Measurements from ENCODE around the gene AQP7. TPM values are rescaled to one million over a fixed set of nuclear protein-coding genes. Genes with fewer than 3 reads are reported as not detected.

The AQP7 gene
- total RNA-seq, 1 experiment from 2014 or later: not detected

- Histone ChIP-seq H3K79me2 (ENCODE audit: low read length) (no peaks in the 10 kb centered on the region), H3K4me1 (ENCODE audit: low read length) (peaks cover 5% of the 10 kb centered on the region), H3K9me3 (ENCODE audit: low read length) (no peaks in the 10 kb centered on the region), H3K36me3 (ENCODE audit: insufficient read depth, low read length) (no peaks in the 10 kb centered on the region), H3K9ac (ENCODE audit: low read length) (no peak overlapping the region), H3K27me3 (ENCODE audit: low read length) (no peaks in the 10 kb centered on the region), H2AFZ (ENCODE audit: low read length) (no peak overlapping the region), H4K20me1 (ENCODE audit: insufficient read depth, low read depth, low read length) (no peaks in the 10 kb centered on the region), H3K4me3 (ENCODE audit: low read length) (no peak overlapping the region), H3K27ac (ENCODE audit: low read length) (no peak overlapping the region), H3K9me2 (replicated peaks; ENCODE audit: insufficient read depth, low read length) (no peaks in the 10 kb centered on the region), H3K4me2 (ENCODE audit: low read depth, low read length, poor library complexity, severe bottlenecking) (no peak overlapping the region)
- no peak for DNase-seq
Observed at GRCh38 chr9:33437205-33437604, 34.8 kb upstream of the AQP7 start.

- Histone ChIP-seq H3K4me1 (ENCODE audit: low read length) (peaks cover 5% of the 10 kb centered on the region), H3K9me3 (ENCODE audit: low read length) (no peaks in the 10 kb centered on the region), H3K36me3 (ENCODE audit: insufficient read depth, low read length) (no peaks in the 10 kb centered on the region), H2AFZ (ENCODE audit: low read length) (no peak overlapping the region), H3K27ac (ENCODE audit: low read length) (no peak overlapping the region), H3K9me2 (replicated peaks; ENCODE audit: insufficient read depth, low read length) (no peaks in the 10 kb centered on the region), H3K27me3 (ENCODE audit: low read length) (no peaks in the 10 kb centered on the region), H3K4me2 (ENCODE audit: low read depth, low read length, poor library complexity, severe bottlenecking) (no peak overlapping the region), H3K79me2 (ENCODE audit: low read length) (no peaks in the 10 kb centered on the region), H3K9ac (ENCODE audit: low read length) (no peak overlapping the region), H3K4me3 (ENCODE audit: low read length) (no peak overlapping the region), H4K20me1 (ENCODE audit: insufficient read depth, low read depth, low read length) (no peaks in the 10 kb centered on the region)
- no peak for DNase-seq
Observed at GRCh38 chr9:33436445-33436844, 34.1 kb upstream of the AQP7 start.

GRCh38 chr9:33435821-33436277 is 33.5 kb upstream of the AQP7 start:
- H3K27me3 ChIP-seq (ENCODE audit: low read length): no peaks in the 10 kb centered on the region
- no peaks in the 10 kb centered on the region for H4K20me1 ChIP-seq (ENCODE audit: insufficient read depth, low read depth, low read length)
- no peak overlapping the region for H2AFZ ChIP-seq (ENCODE audit: low read length)
- H3K9ac ChIP-seq (ENCODE audit: low read length): no peak overlapping the region
- no peak overlapping the region for H3K4me3 ChIP-seq (ENCODE audit: low read length)
- H3K4me2 ChIP-seq (ENCODE audit: low read depth, low read length, poor library complexity, severe bottlenecking): no peak overlapping the region
- H3K9me3 ChIP-seq (ENCODE audit: low read length): no peaks in the 10 kb centered on the region
- H3K27ac ChIP-seq (ENCODE audit: low read length): no peak overlapping the region
- H3K9me2 ChIP-seq (replicated peaks; ENCODE audit: insufficient read depth, low read length): no peaks in the 10 kb centered on the region
- peaks cover 5% of the 10 kb centered on the region for H3K4me1 ChIP-seq (ENCODE audit: low read length)
- no peaks in the 10 kb centered on the region for H3K79me2 ChIP-seq (ENCODE audit: low read length)
- no peaks in the 10 kb centered on the region for H3K36me3 ChIP-seq (ENCODE audit: insufficient read depth, low read length)
- no peak for DNase-seq

- peaks cover 5% of the 10 kb centered on the region for H3K4me1 ChIP-seq (ENCODE audit: low read length)
- no peaks in the 10 kb centered on the region for H3K9me2 ChIP-seq (replicated peaks; ENCODE audit: insufficient read depth, low read length)
- H3K9me3 ChIP-seq (ENCODE audit: low read length): no peaks in the 10 kb centered on the region
- H3K4me2 ChIP-seq (ENCODE audit: low read depth, low read length, poor library complexity, severe bottlenecking): no peak overlapping the region
- no peak overlapping the region for H2AFZ ChIP-seq (ENCODE audit: low read length)
- H4K20me1 ChIP-seq (ENCODE audit: insufficient read depth, low read depth, low read length): no peaks in the 10 kb centered on the region
- H3K79me2 ChIP-seq (ENCODE audit: low read length): no peaks in the 10 kb centered on the region
- H3K36me3 ChIP-seq (ENCODE audit: insufficient read depth, low read length): no peaks in the 10 kb centered on the region
- H3K4me3 ChIP-seq (ENCODE audit: low read length): no peak overlapping the region
- DNase-seq: no peak
- no peak overlapping the region for H3K27ac ChIP-seq (ENCODE audit: low read length)
- H3K27me3 ChIP-seq (ENCODE audit: low read length): no peaks in the 10 kb centered on the region
- H3K9ac ChIP-seq (ENCODE audit: low read length): no peak overlapping the region
Observed at GRCh38 chr9:33434317-33435105, 32.1 kb upstream of the AQP7 start.

- Histone ChIP-seq H3K4me2 (ENCODE audit: low read depth, low read length, poor library complexity, severe bottlenecking) (no peak overlapping the region), H3K27me3 (ENCODE audit: low read length) (no peaks in the 10 kb centered on the region), H3K79me2 (ENCODE audit: low read length) (no peaks in the 10 kb centered on the region), H3K4me1 (ENCODE audit: low read length) (peaks cover 5% of the 10 kb centered on the region), H3K9ac (ENCODE audit: low read length) (no peak overlapping the region), H3K27ac (ENCODE audit: low read length) (no peak overlapping the region), H3K4me3 (ENCODE audit: low read length) (no peak overlapping the region), H3K9me2 (replicated peaks; ENCODE audit: insufficient read depth, low read length) (no peaks in the 10 kb centered on the region), H3K36me3 (ENCODE audit: insufficient read depth, low read length) (no peaks in the 10 kb centered on the region), H2AFZ (ENCODE audit: low read length) (no peak overlapping the region), H3K9me3 (ENCODE audit: low read length) (no peaks in the 10 kb centered on the region), H4K20me1 (ENCODE audit: insufficient read depth, low read depth, low read length) (no peaks in the 10 kb centered on the region)
- DNase-seq: no peak
Observed at GRCh38 chr9:33433871-33434270, 31.5 kb upstream of the AQP7 start.

GRCh38 chr9:33431420-33431819 is 29.1 kb upstream of the AQP7 start:
- Histone ChIP-seq H3K79me2 (ENCODE audit: low read length) (no peaks in the 10 kb centered on the region), H3K4me1 (ENCODE audit: low read length) (no peaks in the 10 kb centered on the region), H3K36me3 (ENCODE audit: insufficient read depth, low read length) (no peaks in the 10 kb centered on the region), H3K9me2 (replicated peaks; ENCODE audit: insufficient read depth, low read length) (no peaks in the 10 kb centered on the region), H3K4me3 (ENCODE audit: low read length) (no peak overlapping the region), H3K27me3 (ENCODE audit: low read length) (no peaks in the 10 kb centered on the region), H2AFZ (ENCODE audit: low read length) (no peak overlapping the region), H3K9me3 (ENCODE audit: low read length) (no peaks in the 10 kb centered on the region), H3K4me2 (ENCODE audit: low read depth, low read length, poor library complexity, severe bottlenecking) (no peak overlapping the region), H3K27ac (ENCODE audit: low read length) (no peak overlapping the region), H4K20me1 (ENCODE audit: insufficient read depth, low read depth, low read length) (no peaks in the 10 kb centered on the region), H3K9ac (ENCODE audit: low read length) (no peak overlapping the region)
- no peak for DNase-seq

GRCh38 chr9:33430942-33431341 is 28.6 kb upstream of the AQP7 start:
- H3K79me2 ChIP-seq (ENCODE audit: low read length): no peaks in the 10 kb centered on the region
- no peak overlapping the region for H3K9ac ChIP-seq (ENCODE audit: low read length)
- H3K9me2 ChIP-seq (replicated peaks; ENCODE audit: insufficient read depth, low read length): no peaks in the 10 kb centered on the region
- no peaks in the 10 kb centered on the region for H4K20me1 ChIP-seq (ENCODE audit: insufficient read depth, low read depth, low read length)
- DNase-seq: no peak
- no peak overlapping the region for H2AFZ ChIP-seq (ENCODE audit: low read length)
- no peaks in the 10 kb centered on the region for H3K9me3 ChIP-seq (ENCODE audit: low read length)
- H3K27ac ChIP-seq (ENCODE audit: low read length): no peak overlapping the region
- H3K4me3 ChIP-seq (ENCODE audit: low read length): no peak overlapping the region
- H3K27me3 ChIP-seq (ENCODE audit: low read length): no peaks in the 10 kb centered on the region
- H3K4me1 ChIP-seq (ENCODE audit: low read length): no peaks in the 10 kb centered on the region
- H3K4me2 ChIP-seq (ENCODE audit: low read depth, low read length, poor library complexity, severe bottlenecking): no peak overlapping the region
- no peaks in the 10 kb centered on the region for H3K36me3 ChIP-seq (ENCODE audit: insufficient read depth, low read length)

- H3K4me2 ChIP-seq (ENCODE audit: low read depth, low read length, poor library complexity, severe bottlenecking): no peak overlapping the region
- no peaks in the 10 kb centered on the region for H3K9me2 ChIP-seq (replicated peaks; ENCODE audit: insufficient read depth, low read length)
- no peaks in the 10 kb centered on the region for H3K4me1 ChIP-seq (ENCODE audit: low read length)
- no peak overlapping the region for H2AFZ ChIP-seq (ENCODE audit: low read length)
- no peaks in the 10 kb centered on the region for H4K20me1 ChIP-seq (ENCODE audit: insufficient read depth, low read depth, low read length)
- no peaks in the 10 kb centered on the region for H3K9me3 ChIP-seq (ENCODE audit: low read length)
- H3K4me3 ChIP-seq (ENCODE audit: low read length): no peak overlapping the region
- H3K9ac ChIP-seq (ENCODE audit: low read length): no peak overlapping the region
- H3K36me3 ChIP-seq (ENCODE audit: insufficient read depth, low read length): no peaks in the 10 kb centered on the region
- no peak for DNase-seq
- H3K27ac ChIP-seq (ENCODE audit: low read length): no peak overlapping the region
- no peaks in the 10 kb centered on the region for H3K27me3 ChIP-seq (ENCODE audit: low read length)
- no peaks in the 10 kb centered on the region for H3K79me2 ChIP-seq (ENCODE audit: low read length)
Observed at GRCh38 chr9:33429256-33429985, 27.1 kb upstream of the AQP7 start.

Data from Karpas-422 (cell line).